ENCODE results near the gene TMEM8B. TPM values are rescaled to one million over a fixed set of nuclear protein-coding genes. Genes with fewer than 3 reads are reported as not detected.
A peak's percentile ranks its signal among the peaks of the same experiment; 100 is the strongest.

The TMEM8B gene
- total and polyA plus RNA-seq, 2 donors (not counting 1 experiment from before 2014, with no cell fraction given) = 12.2 to 14.5 TPM

DNA sequence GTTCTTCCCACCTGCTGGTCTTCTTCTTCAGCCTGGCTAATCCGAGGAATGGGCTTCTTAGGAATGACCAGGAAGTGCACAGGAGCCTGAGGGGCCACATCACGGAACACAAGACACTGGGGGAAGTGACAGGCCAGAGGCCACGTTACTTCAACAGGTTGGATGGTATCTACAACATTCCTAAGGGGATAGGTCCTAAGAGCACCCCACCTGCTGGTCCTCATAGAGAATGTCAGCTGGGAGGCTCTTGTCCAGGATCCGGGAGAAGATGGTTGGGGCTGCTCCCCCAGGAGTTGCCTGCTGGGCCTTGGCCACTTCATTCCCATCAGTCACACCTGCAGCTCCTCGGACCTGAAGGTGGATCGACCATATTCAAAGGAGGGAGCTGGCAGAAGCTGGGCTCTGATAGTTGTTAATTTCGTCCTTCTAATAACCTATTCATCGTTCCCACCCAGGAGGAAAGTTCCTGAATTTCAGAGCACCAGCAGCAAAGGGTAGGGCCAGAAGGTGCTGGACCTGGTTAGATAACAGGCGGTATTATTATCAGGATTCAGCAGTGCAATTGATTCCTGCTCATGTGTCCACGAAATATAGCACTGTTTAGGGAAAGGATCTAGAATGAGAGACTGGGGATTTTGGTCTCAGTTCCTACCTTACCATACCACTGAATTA, 15.5 kb upstream of the TMEM8B start:
- H3K9me3 Mint-ChIP-seq (ENCODE audit: insufficient read depth) = no peaks in the 10 kb centered on the region
- no peak overlapping the region for H3K4me3 ChIP-seq (ENCODE audit: control extremely low read depth in 1 of 5, extremely low read depth in 1 of 5, insufficient read depth in 1 of 5, low read depth in 2 of 5, low read length in 4 of 5)

More for the DNA sequence above, 15.5 kb upstream of the TMEM8B start:
- ChIA-PET CTCF (interaction anchor here (0.8 to 4.6 kb wide), 16 partner anchors 8 to 210 kb away, joined by 3 to 58 read pairs (median 5); partner anchors contain the start of genes CCDC107, CREB3, FAM221B and RMRP), POLR2A (interaction anchor here (1.0 to 1.6 kb wide), 2 partner anchors 81 to 208 kb away, joined by 3 read pairs; partner anchors contain the start of genes CREB3 and TLN1)
- Histone ChIP-seq H3K4me2 (replicated peaks; ENCODE audit: low read depth, low read length, poor library complexity, severe bottlenecking) (peak overlapping the region; percentile 88), H3K27me3 (replicated peaks in 1 of 4; ENCODE audit: control extremely low read depth in 1 of 4, control insufficient read depth in 3 of 4, insufficient read depth in 4 of 4, low read length in 3 of 4) (no peaks in the 10 kb centered on the region), H3K4me1 (ENCODE audit: control insufficient read depth in 2 of 2, insufficient read depth in 2 of 2, low read length in 2 of 2) (peaks cover 26 to 33% of the 10 kb centered on the region in 2 donors), H3K9me3 (ENCODE audit: control extremely low read depth in 1 of 3, control insufficient read depth in 2 of 3, insufficient read depth in 1 of 3, low read length in 2 of 3) (no peaks in the 10 kb centered on the region), H3K79me2 (ENCODE audit: control insufficient read depth, insufficient read depth, low read length) (no peaks in the 10 kb centered on the region), H3K36me3 (replicated peaks in 1 of 2; ENCODE audit: control extremely low read depth in 1 of 2, control insufficient read depth in 1 of 2, extremely low read depth in 1 of 2, insufficient read depth in 2 of 2, low read length in 1 of 2) (peaks cover 0 to 7% of the 10 kb centered on the region in 2 experiments), H3K27ac (ENCODE audit: low read length in 2 of 2) (no peak overlapping the region), H3K9ac (ENCODE audit: low read length) (no peak overlapping the region), H4K20me1 (ENCODE audit: control insufficient read depth, insufficient read depth, low read length, poor library complexity, severe bottlenecking) (no peaks in the 10 kb centered on the region), H2AFZ (ENCODE audit: insufficient read depth, low read depth, low read length, poor library complexity, severe bottlenecking) (no peak overlapping the region)
- WGBS (ENCODE audit: insufficient coverage) = 92% methylated on average over 4 of the region's 10 CpGs
- intact Hi-C loops (cut with micrococcal nuclease) = loop anchor here (5.0 kb wide), 1 partner anchor 1146 kb away; a partner anchor contains a TSS
- Mint-ChIP-seq H3K27ac (peak overlapping the region; percentile 37), H3K4me1 (peaks cover 30% of the 10 kb centered on the region), H3K27me3 (no peaks in the 10 kb centered on the region), H3K4me3 (peak overlapping the region; percentile 97)
- no peak for TF ChIP-seq EZH2 (IDR thresholded peaks at IDR 0.05; ENCODE audit: borderline replicate concordance, insufficient read depth, low read depth, low read length, poor library complexity, severe bottlenecking)
- no peak for TF ChIP-seq CTCF (IDR thresholded peaks at IDR 0.05)
- ATAC-seq (ENCODE audit: low read depth) = no peak
- no peak for DNase-seq
